ENCODE measurements around the gene HSH2D. TPM values are rescaled to one million over a fixed set of nuclear protein-coding genes. Genes with fewer than 3 reads are reported as not detected.
"Not testable (repeated sequence)": the region's sequence is repeated elsewhere in the genome, so short reads cannot be mapped to it uniquely, and the experiment has no call there.

HSH2D gene
- total RNA-seq, 1 donor from 2014 or later: 0.74 TPM

DNA sequence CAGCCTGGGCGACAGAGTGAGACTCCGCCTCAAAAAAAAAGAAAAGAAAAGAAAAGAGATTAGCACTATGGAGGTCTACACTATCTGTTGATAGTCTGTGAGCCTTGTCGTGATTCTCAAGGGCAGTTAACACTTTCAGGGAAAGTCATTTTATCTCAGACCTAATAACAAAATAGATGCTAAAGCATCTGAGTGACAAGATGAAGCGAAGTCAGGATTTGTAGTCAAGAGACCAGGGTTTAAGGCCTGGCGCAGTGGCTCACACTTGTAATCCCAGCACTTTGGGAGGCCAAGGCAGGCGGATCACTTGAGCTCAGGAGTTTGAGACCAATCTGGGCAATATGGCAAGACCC lies 45.1 kb upstream of the HSH2D start:
- Histone ChIP-seq H3K27me3 (no peaks in the 10 kb centered on the region), H3K4me3 (no peak overlapping the region), H3K9me3 (no peaks in the 10 kb centered on the region), H3K27ac (peak overlapping the region; percentile 53), H3K4me1 (peaks cover 35% of the 10 kb centered on the region), H3K36me3 (peaks cover 12 to 96% of the 10 kb centered on the region in 2 donors)
- no peak for TF ChIP-seq POLR2AphosphoS5 (IDR thresholded peaks at IDR 0.05; ENCODE audit: insufficient read depth in 1 of 2, low read depth in 1 of 2)
- TF ChIP-seq, protein P1, sequence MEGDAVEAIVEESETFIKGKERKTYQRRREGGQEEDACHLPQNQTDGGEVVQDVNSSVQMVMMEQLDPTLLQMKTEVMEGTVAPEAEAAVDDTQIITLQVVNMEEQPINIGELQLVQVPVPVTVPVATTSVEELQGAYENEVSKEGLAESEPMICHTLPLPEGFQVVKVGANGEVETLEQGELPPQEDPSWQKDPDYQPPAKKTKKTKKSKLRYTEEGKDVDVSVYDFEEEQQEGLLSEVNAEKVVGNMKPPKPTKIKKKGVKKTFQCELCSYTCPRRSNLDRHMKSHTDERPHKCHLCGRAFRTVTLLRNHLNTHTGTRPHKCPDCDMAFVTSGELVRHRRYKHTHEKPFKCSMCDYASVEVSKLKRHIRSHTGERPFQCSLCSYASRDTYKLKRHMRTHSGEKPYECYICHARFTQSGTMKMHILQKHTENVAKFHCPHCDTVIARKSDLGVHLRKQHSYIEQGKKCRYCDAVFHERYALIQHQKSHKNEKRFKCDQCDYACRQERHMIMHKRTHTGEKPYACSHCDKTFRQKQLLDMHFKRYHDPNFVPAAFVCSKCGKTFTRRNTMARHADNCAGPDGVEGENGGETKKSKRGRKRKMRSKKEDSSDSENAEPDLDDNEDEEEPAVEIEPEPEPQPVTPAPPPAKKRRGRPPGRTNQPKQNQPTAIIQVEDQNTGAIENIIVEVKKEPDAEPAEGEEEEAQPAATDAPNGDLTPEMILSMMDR (IDR thresholded peaks at IDR 0.05): no peak
- TF ChIP-seq POLR2A (IDR thresholded peaks at IDR 0.05): no peak
- intact Hi-C loops (cut with DNase I): no loop called here
- DNase-seq (ENCODE audit: extremely low spot score in 2 of 2): no peak

- peaks cover 35% of the 10 kb centered on the region for H3K4me1 ChIP-seq
- no peak overlapping the region for H3K4me3 ChIP-seq
- H3K9me3 ChIP-seq: no peaks in the 10 kb centered on the region
- intact Hi-C loops (cut with DNase I): no loop called here
- H3K36me3 ChIP-seq: peaks cover 12 to 96% of the 10 kb centered on the region in 2 donors
- H3K27ac ChIP-seq: no peak overlapping the region
- no peaks in the 10 kb centered on the region for H3K27me3 ChIP-seq
- no peak for DNase-seq (ENCODE audit: extremely low spot score in 2 of 2)
- TF ChIP-seq, protein P1 (IDR thresholded peaks at IDR 0.05): no peak
- no peak for TF ChIP-seq POLR2A (IDR thresholded peaks at IDR 0.05)
- TF ChIP-seq POLR2AphosphoS5 (IDR thresholded peaks at IDR 0.05; ENCODE audit: insufficient read depth in 1 of 2, low read depth in 1 of 2): no peak
Observed at GRCh38 chr19:16098821-16099220, 44.7 kb upstream of the HSH2D start.

GRCh38 chr19:16099314-16099965 lies 44.0 kb upstream of the HSH2D start:
- intact Hi-C loops (cut with DNase I); H3K4me3 ChIP-seq; H3K27me3 ChIP-seq; H3K9me3 ChIP-seq; H3K27ac ChIP-seq; DNase-seq (ENCODE audit: extremely low spot score in 2 of 2): not testable (repeated sequence)
- peaks cover 35% of the 10 kb centered on the region for H3K4me1 ChIP-seq
- H3K36me3 ChIP-seq: peaks cover 12 to 92% of the 10 kb centered on the region in 2 donors

GRCh38 chr19:16100524-16100923 lies 43.0 kb upstream of the HSH2D start:
- Histone ChIP-seq H3K9me3 (no peaks in the 10 kb centered on the region), H3K36me3 (peaks cover 12 to 81% of the 10 kb centered on the region in 2 donors), H3K27ac (no peak overlapping the region), H3K4me3 (no peak overlapping the region), H3K4me1 (peaks cover 30% of the 10 kb centered on the region), H3K27me3 (no peaks in the 10 kb centered on the region)
- intact Hi-C loops (cut with DNase I): no loop called here
- no peak for DNase-seq (ENCODE audit: extremely low spot score in 2 of 2)
- TF ChIP-seq POLR2A (IDR thresholded peaks at IDR 0.05) (no peak), POLR2AphosphoS5 (IDR thresholded peaks at IDR 0.05; ENCODE audit: insufficient read depth in 1 of 2, low read depth in 1 of 2) (no peak)
- TF ChIP-seq, protein P1 (IDR thresholded peaks at IDR 0.05): no peak

GRCh38 chr19:16104722-16105121 lies 38.8 kb upstream of the HSH2D start:
- DNase-seq (ENCODE audit: extremely low spot score in 2 of 2): no peak
- TF ChIP-seq POLR2A (IDR thresholded peaks at IDR 0.05) (no peak), POLR2AphosphoS5 (IDR thresholded peaks at IDR 0.05; ENCODE audit: insufficient read depth in 1 of 2, low read depth in 1 of 2) (no peak)
- TF ChIP-seq, protein P1 (IDR thresholded peaks at IDR 0.05): no peak
- intact Hi-C loops (cut with DNase I): no loop called here
- Histone ChIP-seq H3K27ac (no peak overlapping the region), H3K4me3 (no peak overlapping the region), H3K36me3 (peaks cover 7 to 41% of the 10 kb centered on the region in 2 donors), H3K9me3 (no peaks in the 10 kb centered on the region), H3K27me3 (no peaks in the 10 kb centered on the region), H3K4me1 (no peaks in the 10 kb centered on the region)
